Measurements from ENCODE around the gene ZDHHC19. TPM values are rescaled to one million over a fixed set of nuclear protein-coding genes. Genes with fewer than 3 reads are reported as not detected.

ZDHHC19 gene
- total and polyA plus RNA-seq, 2 experiments from 2014 or later: 1.3 to 15.7 TPM

GRCh38 chr3:196237203-196237602 is 26.0 kb upstream of the ZDHHC19 start (continued):
- TF ChIP-seq REST (IDR thresholded peaks at IDR 0.05; ENCODE audit: unreplicated experiment): no peak
- no peak for TF ChIP-seq JUNB (IDR thresholded peaks at IDR 0.05; ENCODE audit: unreplicated experiment)
- TF ChIP-seq CREB1 (CRISPR knock-in tag; IDR thresholded peaks at IDR 0.05; ENCODE audit: low read depth): no peak
- no peak for TF ChIP-seq CTCF (conservative IDR thresholded peaks at IDR 0.05; ENCODE audit: low read depth in 2 of 2)
- TF ChIP-seq POLR2AphosphoS5 (IDR thresholded peaks at IDR 0.05; ENCODE audit: low read depth): no peak
- TF ChIP-seq STAT1 (IDR thresholded peaks at IDR 0.05; ENCODE audit: unreplicated experiment): no peak
- TF ChIP-seq EZH2 (IDR thresholded peaks at IDR 0.05; ENCODE audit: low read depth, unreplicated experiment): no peak

GRCh38 chr3:196236223-196236622 is 25.0 kb upstream of the ZDHHC19 start:
- peaks cover 7% of the 10 kb centered on the region; the same call in 2 of the 3 replicates for H3K36me3 Mint-ChIP-seq (ENCODE audit: low read depth)

More at GRCh38 chr3:196236223-196236622, 25.0 kb upstream of the ZDHHC19 start:
- Histone ChIP-seq H3K27ac (ENCODE audit: low read depth) (no peak overlapping the region), H3K36me3 (ENCODE audit: insufficient read depth) (no peaks in the 10 kb centered on the region; the same call in 1 of the 2 replicates), H3K4me2 (no peak overlapping the region), H3K9me2 (ENCODE audit: insufficient read depth) (no peaks in the 10 kb centered on the region), H3K4me1 (ENCODE audit: insufficient read depth) (peaks cover 9% of the 10 kb centered on the region; the same call in 1 of the 2 replicates), H3K4me3 (no peak overlapping the region), H3F3A (replicated peaks; ENCODE audit: low read depth) (no peaks in the 10 kb centered on the region), H3K27me3 (ENCODE audit: insufficient read depth) (no peaks in the 10 kb centered on the region), H3K79me2 (replicated peaks; ENCODE audit: insufficient read depth) (no peaks in the 10 kb centered on the region), H4K20me1 (replicated peaks; ENCODE audit: insufficient read depth) (0 out of 2 replicates have a peak, but pooled peaks cover 5% of the 10 kb centered on the region), H2AFZ (no peak overlapping the region)
- Mint-ChIP-seq H3K9me3 (no peaks in the 10 kb centered on the region), H3K27me3 (ENCODE audit: insufficient read depth, low read depth, poor library complexity) (peaks cover 1% of the 10 kb centered on the region), H3K4me1 (peaks cover 9% of the 10 kb centered on the region; the same call in 1 of the 3 replicates), H3K27ac (no peak overlapping the region), H3K4me3 (no peak overlapping the region)
- no peak for ATAC-seq
- DNase-seq (ENCODE audit: low spot score): no peak
- no peak for TF ChIP-seq ZNF462 (CRISPR knock-in tag; IDR thresholded peaks at IDR 0.05)
- no peak for TF ChIP-seq ZNF331 (CRISPR knock-in tag; IDR thresholded peaks at IDR 0.05; ENCODE audit: low read depth)
- no peak for TF ChIP-seq CREB1 (CRISPR knock-in tag; IDR thresholded peaks at IDR 0.05; ENCODE audit: low read depth)
- TF ChIP-seq NANOG (IDR thresholded peaks at IDR 0.05; ENCODE audit: borderline replicate concordance): no peak
- TF ChIP-seq CTCF (conservative IDR thresholded peaks at IDR 0.05; ENCODE audit: low read depth in 2 of 2): no peak
